Activated T-helper 1 cell treated with anti-CD3 and anti-CD28 coated beads, Interleukin-12 subunit alpha, Interleukin-12 subunit beta, Interleukin-2, Interleukin-4 antibody, amounts not matched to agents 30 ng/mL and 10 ng/mL and 1 ng/mL, durations not matched to agents 14 hours and 24 hours and 36 hours (primary cell): ENCODE results near the gene GNAI3. TPM values are rescaled to one million over a fixed set of nuclear protein-coding genes. Genes with fewer than 3 reads are reported as not detected.
"Not testable (repeated sequence)": the region's sequence is repeated elsewhere in the genome, so short reads cannot be mapped to it uniquely, and the experiment has no call there.

Experiments
- DNase-seq: peaks from one replicate; pipeline ENCODE4 v3.0.0; 2021; ENCODE audit warnings: low spot score
- H3K27ac Mint-ChIP-seq: one replicate; pipeline ENCODE4 v1.8.0; 2021; ENCODE audit warnings: mild to moderate bottlenecking, mixed read lengths
- H3K27me3 Mint-ChIP-seq: one replicate; pipeline ENCODE4 v1.8.0; 2022; ENCODE audit warnings: mild to moderate bottlenecking, moderate library complexity, mixed read lengths; ENCODE audit not compliant: insufficient read depth
- H3K36me3 Mint-ChIP-seq: one replicate; pipeline ENCODE4 v1.8.0; 2021; ENCODE audit warnings: low read depth, mixed read lengths
- H3K4me1 Mint-ChIP-seq: one replicate; pipeline ENCODE4 v1.8.0; 2021; ENCODE audit warnings: low read depth, mixed read lengths
- H3K4me3 Mint-ChIP-seq: one replicate; pipeline ENCODE4 v1.8.0; 2021; ENCODE audit warnings: mild to moderate bottlenecking, moderate library complexity, mixed read lengths
- H3K9me3 Mint-ChIP-seq: one replicate; pipeline ENCODE4 v1.8.0; 2021; ENCODE audit warnings: mixed read lengths
- intact Hi-C: fragments of 100-400 bp; cut with micrococcal nuclease; formaldehyde crosslinking; loops from one replicate; pipeline ENCODE4 v1.15.1; 2024
- total RNA-seq: library from RNA; stranded (reverse); gene quantifications from 2 replicates; pipeline ENCODE4 v1.2.3, GENCODE V29; 2022

GNAI3 gene
- total RNA-seq, 1 donor from 2014 or later: 8.4 TPM

DNA sequence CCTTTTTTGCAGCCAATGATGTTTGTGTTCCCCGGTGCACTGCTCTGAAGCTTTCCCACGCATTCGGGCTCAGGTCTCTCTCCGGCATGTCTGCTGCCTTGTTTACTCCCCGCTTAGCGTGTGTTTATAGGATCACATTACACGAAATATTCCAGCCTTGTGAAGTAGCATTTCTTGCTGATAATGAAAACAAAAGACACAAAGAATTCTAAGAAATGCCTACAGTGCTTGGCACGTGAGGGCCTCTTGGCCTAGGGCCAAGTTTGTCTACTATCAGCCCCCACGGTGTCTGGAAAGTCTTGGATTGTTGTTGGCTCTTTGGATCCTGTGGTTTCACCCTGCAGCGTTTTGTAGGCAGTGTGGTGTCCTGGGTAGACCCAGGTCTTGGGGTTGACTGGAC, 96.3 kb downstream of the GNAI3 start:
- intact Hi-C loops: no loop called here
- H3K27ac Mint-ChIP-seq: no peak overlapping the region
- H3K9me3 Mint-ChIP-seq: no peaks in the 10 kb centered on the region

DNA sequence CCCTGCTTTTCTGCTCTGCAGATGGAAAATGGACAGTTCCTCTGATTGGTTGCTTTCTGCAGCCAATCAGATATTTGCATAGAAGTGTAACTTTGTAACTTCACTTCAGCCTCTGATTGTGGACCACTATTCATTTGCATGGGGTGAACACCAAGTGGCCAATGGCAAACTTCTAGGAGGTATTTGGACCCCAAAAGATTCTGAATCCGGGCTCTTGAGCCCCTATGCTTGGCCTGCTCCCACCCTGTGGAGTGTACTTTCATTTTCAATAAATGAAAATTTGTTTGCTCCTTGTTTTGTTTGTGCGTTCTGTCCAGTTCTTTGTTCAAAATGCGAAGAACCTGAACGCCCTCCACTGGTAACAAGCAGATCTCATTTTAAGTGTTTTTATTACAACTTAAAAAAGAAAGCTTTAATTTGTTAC, 101.1 kb downstream of the GNAI3 start:
- DNase-seq: no peak

More for the DNA sequence above, 96.3 kb downstream of the GNAI3 start:
- H3K36me3 Mint-ChIP-seq: no peaks in the 10 kb centered on the region
- H3K4me3 Mint-ChIP-seq: no peak overlapping the region
- peaks cover 21% of the 10 kb centered on the region for H3K4me1 Mint-ChIP-seq
- peaks cover 10% of the 10 kb centered on the region for H3K27me3 Mint-ChIP-seq
- DNase-seq: no peak

DNA sequence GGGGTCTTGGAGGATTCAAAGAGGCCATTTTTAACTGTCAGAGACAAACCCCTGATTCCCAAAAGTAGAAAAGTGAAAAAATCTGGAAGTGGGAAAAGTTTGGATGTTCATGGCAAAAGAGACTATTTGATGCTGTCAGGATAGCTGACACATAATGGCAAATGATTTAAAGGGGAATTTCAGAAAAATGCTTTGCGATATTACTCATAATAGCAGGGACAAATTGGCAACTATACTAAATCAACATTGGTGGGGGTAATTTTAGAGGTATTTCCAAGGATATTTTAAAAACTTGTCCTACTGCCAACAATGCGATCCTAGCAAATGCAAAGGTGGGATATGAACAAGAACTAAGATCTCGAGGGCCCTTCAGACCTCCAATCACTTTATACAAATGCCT, 102.2 kb downstream of the GNAI3 start:
- H3K9me3 Mint-ChIP-seq: no peaks in the 10 kb centered on the region
- no peaks in the 10 kb centered on the region for H3K36me3 Mint-ChIP-seq
- H3K4me3 Mint-ChIP-seq: no peak overlapping the region
- peaks cover 16% of the 10 kb centered on the region for H3K4me1 Mint-ChIP-seq
- intact Hi-C loops: no loop called here
- H3K27me3 Mint-ChIP-seq: peaks cover 28% of the 10 kb centered on the region
- H3K27ac Mint-ChIP-seq: no peak overlapping the region
- no peak for DNase-seq

More for the DNA sequence above, 101.1 kb downstream of the GNAI3 start:
- Mint-ChIP-seq H3K36me3 (no peaks in the 10 kb centered on the region), H3K4me3 (no peak overlapping the region), H3K27me3 (peaks cover 28% of the 10 kb centered on the region), H3K9me3 (no peaks in the 10 kb centered on the region), H3K27ac (no peak overlapping the region), H3K4me1 (peaks cover 7% of the 10 kb centered on the region)
- intact Hi-C loops: no loop called here

DNA sequence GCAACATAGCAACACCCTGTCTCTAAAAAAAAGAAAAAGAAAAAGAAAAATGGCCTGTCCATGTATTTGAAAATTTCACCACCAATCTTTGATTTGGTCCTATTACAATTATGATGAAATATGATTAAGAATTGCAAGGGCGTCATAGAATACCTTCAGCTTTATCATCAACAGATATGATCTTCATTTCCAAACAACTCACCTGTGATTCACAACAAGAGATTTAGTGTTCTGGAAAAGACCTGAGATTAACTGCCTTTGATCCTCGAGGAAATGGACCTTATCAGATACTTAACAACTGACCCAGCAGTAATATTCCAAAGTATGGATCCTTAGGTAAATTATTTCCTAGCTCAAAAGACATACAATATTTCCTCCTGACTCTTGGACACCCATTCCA, 104.0 kb downstream of the GNAI3 start:
- Mint-ChIP-seq H3K9me3 (no peaks in the 10 kb centered on the region), H3K4me3 (no peak overlapping the region), H3K27me3 (peaks cover 26% of the 10 kb centered on the region), H3K4me1 (peaks cover 22% of the 10 kb centered on the region), H3K36me3 (peaks cover 3% of the 10 kb centered on the region), H3K27ac (no peak overlapping the region)
- DNase-seq: no peak
- intact Hi-C loops: no loop called here

DNA sequence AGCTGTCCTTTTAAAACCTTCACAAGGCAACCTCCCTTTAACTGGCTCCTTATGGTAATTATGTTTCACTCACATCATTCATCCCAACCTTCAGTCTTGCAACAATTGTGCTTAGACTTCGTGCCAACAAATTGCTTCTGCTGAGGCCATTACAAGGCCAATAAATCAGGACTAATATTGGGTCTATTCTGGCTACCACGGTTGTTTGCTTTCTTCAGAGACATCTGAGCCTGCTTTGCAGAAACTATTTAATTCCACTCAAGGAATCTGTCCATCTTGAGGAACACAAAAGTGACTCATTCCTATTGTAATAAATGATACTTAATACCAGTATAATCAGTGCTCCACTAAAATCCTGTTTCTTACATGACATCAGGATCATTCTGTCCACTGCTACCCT, 104.9 kb downstream of the GNAI3 start:
- Mint-ChIP-seq H3K27me3 (peaks cover 26% of the 10 kb centered on the region), H3K4me1 (peaks cover 22% of the 10 kb centered on the region), H3K4me3 (no peak overlapping the region), H3K9me3 (no peaks in the 10 kb centered on the region), H3K27ac (no peak overlapping the region), H3K36me3 (peaks cover 4% of the 10 kb centered on the region)
- intact Hi-C loops: no loop called here
- no peak for DNase-seq

DNA sequence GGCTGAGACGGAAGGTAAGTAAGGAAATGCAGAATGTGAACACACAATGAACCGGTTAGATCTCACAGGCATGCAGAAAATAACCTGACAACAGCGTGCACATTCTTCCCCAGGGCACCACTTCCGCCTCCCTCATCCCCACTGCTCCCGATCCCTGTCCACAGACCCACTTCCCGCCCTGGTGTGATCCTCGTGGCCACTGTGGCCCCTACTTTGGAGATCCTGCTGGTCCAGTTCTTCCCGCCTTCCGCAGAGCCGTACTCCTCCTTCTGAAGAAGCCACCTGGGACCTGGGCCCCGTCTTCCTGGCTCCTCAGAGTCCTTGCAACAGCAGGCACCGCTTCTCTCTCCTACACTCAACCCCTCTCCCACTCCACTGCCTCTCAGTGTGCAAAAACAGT, 106.1 kb downstream of the GNAI3 start:
- H3K4me3 Mint-ChIP-seq: peak overlapping the region; percentile 95

DNA sequence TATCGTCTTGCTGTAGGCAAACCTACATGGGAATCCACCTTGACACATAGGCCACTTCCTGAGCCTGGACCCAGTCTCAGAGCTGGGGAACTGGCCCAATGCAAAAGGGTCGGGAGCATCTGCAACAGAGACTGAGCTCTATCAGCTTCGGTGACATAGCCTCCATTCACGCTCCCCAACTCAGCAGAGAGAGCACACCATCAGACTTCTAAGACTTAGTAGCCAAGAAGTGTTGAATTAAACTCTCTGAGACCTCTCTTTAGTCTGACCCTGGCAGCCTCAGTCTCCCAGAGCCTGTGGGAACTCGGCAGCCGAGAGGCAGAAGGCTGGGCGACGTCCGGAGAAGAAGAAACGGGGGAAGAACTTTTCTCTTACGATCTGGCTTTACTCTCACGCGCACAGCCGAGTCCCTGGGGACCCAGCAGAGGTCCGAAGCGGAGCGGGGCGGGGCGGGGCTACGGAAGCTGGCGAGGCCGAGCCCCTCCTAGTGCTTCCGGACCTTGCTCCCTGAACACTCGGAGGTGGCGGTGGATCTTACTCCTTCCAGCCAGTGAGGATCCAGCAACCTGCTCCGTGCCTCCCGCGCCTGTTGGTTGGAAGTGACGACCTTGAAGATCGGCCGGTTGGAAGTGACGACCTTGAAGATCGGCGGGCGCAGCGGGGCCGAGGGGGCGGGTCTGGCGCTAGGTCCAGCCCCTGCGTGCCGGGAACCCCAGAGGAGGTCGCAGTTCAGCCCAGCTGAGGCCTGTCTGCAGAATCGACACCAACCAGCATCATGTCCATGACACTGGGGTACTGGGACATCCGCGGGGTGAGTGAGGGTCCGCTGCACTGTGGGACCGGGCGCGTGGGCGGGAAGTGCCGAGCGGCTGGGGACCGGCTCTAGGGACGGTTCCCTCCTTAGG, 107.5 kb downstream of the GNAI3 start, which contains the start of gene GSTM4:
Gene GSTM4, plus strand, starts transcription at position 485 of the 905 bp plus-strand sequence. Its CDS starts 291 bp downstream, at position 776.
- H3K4me1 Mint-ChIP-seq: peaks cover 15% of the 10 kb centered on the region
- peak; percentile 56 for DNase-seq
- H3K27ac Mint-ChIP-seq: peak within 1 kb of the TSS; percentile 92
- peak within 1 kb of the TSS; percentile 95 for H3K4me3 Mint-ChIP-seq
- H3K9me3 Mint-ChIP-seq: no peaks in the 10 kb centered on the region
- peaks cover 19% of the 10 kb centered on the region for H3K27me3 Mint-ChIP-seq
- H3K36me3 Mint-ChIP-seq: peaks cover 16% of the 10 kb centered on the region
- intact Hi-C loops: loop anchor here (1.0 kb wide), 4 partner anchors 11 to 84 kb away; no protein-coding TSS in a partner anchor

More for the DNA sequence above, 106.1 kb downstream of the GNAI3 start:
- peaks cover 9% of the 10 kb centered on the region for H3K36me3 Mint-ChIP-seq
- DNase-seq: no peak
- H3K27ac Mint-ChIP-seq: no peak overlapping the region
- intact Hi-C loops: no loop called here
- H3K27me3 Mint-ChIP-seq: peaks cover 21% of the 10 kb centered on the region
- peaks cover 15% of the 10 kb centered on the region for H3K4me1 Mint-ChIP-seq
- H3K9me3 Mint-ChIP-seq: no peaks in the 10 kb centered on the region

DNA sequence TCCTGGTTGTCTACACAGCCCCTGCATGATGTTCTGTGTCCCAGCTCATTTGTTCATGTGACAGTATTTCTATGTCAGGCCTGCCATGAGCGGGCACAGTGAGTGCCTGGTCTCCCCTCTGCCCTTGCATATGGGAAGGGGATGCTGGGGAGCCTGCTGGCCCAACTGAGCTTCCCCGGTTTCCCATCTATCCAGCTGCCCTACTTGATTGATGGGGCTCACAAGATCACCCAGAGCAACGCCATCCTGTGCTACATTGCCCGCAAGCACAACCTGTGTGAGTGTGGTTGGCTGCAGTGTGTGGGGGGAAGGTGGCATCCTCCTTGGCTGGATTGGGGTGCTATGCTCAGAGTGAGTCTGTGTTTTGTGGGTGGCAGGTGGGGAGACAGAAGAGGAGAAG, 109.0 kb downstream of the GNAI3 start:
- Mint-ChIP-seq H3K27ac (no peak overlapping the region), H3K36me3 (peaks cover 20% of the 10 kb centered on the region), H3K27me3 (peaks cover 8% of the 10 kb centered on the region), H3K9me3 (no peaks in the 10 kb centered on the region), H3K4me3 (peak overlapping the region; percentile 57), H3K4me1 (peaks cover 15% of the 10 kb centered on the region)
- intact Hi-C loops: no loop called here
- no peak for DNase-seq

DNA sequence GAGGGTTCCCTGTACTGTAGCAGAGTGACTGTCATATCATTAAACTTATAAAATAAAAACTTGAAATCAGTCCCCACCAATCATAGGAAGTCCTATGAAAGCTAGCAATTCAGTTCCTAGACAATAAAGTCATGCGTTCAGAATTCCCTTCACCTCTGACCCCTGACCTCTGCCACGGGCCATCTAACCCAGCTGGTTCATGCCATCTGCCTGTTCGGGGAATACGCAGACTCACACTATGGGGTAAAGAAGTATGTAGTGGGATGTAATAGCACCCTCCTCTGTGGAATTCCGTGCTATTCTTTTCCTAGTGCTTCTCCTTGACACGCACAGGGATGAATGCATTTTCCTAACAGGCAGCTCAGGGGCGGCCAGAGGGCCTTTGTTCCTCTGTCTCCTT, 109.6 kb downstream of the GNAI3 start:
- Mint-ChIP-seq H3K4me1 (peaks cover 15% of the 10 kb centered on the region), H3K27me3 (peaks cover 6% of the 10 kb centered on the region), H3K36me3 (peaks cover 20% of the 10 kb centered on the region), H3K9me3 (no peaks in the 10 kb centered on the region), H3K27ac (no peak overlapping the region), H3K4me3 (peak overlapping the region; percentile 57)
- DNase-seq: no peak
- intact Hi-C loops: no loop called here

DNA sequence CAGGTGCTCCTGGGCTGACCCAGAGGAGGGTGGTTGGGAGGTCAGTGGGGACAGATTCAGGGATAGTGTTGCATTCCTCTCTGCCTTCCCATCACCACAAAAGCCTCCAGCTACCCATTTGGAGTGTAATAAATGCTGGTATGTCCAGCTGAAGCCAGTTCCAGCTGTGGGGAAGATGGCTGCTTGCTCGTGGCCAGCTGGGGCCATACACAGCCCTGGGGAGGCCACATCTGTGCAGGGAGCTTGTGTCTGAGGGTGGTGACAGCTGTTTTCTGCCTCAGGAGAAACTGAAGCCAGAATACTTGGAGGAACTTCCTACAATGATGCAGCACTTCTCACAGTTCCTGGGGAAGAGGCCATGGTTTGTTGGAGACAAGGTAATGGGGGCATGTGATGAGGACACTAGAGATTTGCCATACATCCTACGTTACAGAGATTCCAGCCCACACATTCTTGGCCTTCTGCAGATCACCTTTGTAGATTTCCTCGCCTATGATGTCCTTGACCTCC, 110.2 kb downstream of the GNAI3 start:
- Mint-ChIP-seq H3K36me3 (peaks cover 20% of the 10 kb centered on the region), H3K27me3 (peaks cover under 1% of the 10 kb centered on the region), H3K9me3 (no peaks in the 10 kb centered on the region), H3K4me3 (peak overlapping the region; percentile 8), H3K4me1 (peaks cover 15% of the 10 kb centered on the region), H3K27ac (peak overlapping the region; percentile 15)
- intact Hi-C loops: no loop called here
- no peak for DNase-seq

DNA sequence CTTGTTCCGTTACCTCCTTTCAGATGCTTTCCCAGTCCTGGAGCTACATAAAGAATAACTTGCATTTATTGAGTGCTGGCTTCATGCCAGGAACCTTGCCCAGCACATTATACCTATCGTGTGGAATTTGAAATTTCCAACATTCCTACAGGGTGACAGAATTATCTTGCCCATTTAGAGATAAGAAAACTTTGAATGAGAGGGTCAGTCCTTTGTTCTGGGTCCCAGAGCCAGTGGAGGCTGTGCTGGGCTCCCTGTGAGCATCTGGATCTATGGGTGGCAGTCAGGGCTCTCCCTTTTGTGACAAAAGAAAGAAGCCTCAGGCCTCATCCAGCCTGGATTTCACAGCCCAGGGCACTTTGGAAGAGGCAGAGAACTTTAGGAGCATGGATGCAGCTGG, 110.7 kb downstream of the GNAI3 start:
- Mint-ChIP-seq H3K27ac (peak overlapping the region; percentile 15), H3K27me3 (no peaks in the 10 kb centered on the region), H3K36me3 (peaks cover 20% of the 10 kb centered on the region), H3K9me3 (no peaks in the 10 kb centered on the region), H3K4me3 (peak overlapping the region; percentile 8), H3K4me1 (peaks cover 15% of the 10 kb centered on the region)
- intact Hi-C loops: no loop called here
- no peak for DNase-seq

DNA sequence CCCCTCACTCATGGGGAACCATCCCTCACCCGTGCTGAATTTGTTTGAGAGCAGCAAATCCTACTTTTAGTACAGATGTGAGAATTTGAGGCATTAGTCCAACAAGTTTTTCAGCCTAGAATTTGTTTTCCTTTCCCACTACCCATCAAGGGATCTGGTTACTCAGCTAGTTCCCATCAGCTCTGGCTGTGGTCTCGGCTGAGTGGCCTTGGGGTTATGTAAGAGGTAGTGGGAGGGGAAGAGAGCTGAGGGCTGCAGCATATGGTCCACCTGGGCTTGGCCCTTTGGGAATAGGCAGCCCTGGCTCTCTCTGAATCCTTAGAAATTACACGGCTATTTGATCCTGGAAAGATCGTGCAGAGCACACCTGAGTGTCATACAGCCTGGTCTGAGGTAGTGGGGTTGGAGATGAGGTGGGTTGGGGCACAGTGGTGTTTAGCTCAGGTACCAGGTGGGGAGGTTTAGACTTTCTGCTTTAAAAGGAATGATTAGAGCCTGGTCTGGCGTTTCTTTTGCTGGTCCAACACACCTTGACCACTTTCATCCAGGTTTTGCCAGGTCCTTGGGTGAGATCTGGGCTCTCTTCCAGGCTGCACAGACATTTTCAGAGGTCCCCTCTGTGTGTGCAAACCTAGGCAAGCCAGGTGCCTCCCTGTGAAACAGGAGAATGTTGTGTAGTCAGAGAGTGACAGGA, 111.7 kb downstream of the GNAI3 start:
- Mint-ChIP-seq H3K36me3 (peaks cover 20% of the 10 kb centered on the region), H3K27me3 (no peaks in the 10 kb centered on the region), H3K4me1 (peaks cover 10% of the 10 kb centered on the region), H3K9me3 (no peaks in the 10 kb centered on the region), H3K27ac (no peak overlapping the region), H3K4me3 (no peak overlapping the region)
- intact Hi-C loops: no loop called here
- no peak for DNase-seq

DNA sequence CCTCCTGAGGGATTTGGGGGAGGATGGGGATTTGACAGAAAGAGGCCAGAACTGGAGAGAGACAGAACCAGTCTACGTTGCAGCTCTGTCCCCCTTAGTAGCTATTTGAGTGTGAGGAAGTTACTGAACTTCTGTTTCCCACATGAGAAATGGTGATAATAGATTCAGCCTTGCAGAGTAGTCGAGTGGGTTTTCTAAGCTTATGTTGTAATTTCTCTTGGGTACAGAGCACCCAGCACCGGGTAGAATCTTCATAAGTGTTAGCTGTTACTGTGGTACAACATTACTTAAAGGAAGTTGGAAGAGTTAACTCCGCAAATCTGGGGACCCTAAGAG, 112.2 kb downstream of the GNAI3 start:
- intact Hi-C loops, H3K4me1 Mint-ChIP-seq: not testable (repeated sequence)

More for the DNA sequence above, 112.2 kb downstream of the GNAI3 start:
- not testable (repeated sequence) for H3K9me3 Mint-ChIP-seq, H3K27ac Mint-ChIP-seq, H3K4me3 Mint-ChIP-seq, DNase-seq, H3K27me3 Mint-ChIP-seq
- H3K36me3 Mint-ChIP-seq: peaks cover 20% of the 10 kb centered on the region
